Endodermal cell (in vitro differentiated cells): ENCODE data around the gene SUPT3H. TPM values are rescaled to one million over a fixed set of nuclear protein-coding genes. Genes with fewer than 3 reads are reported as not detected.

Experiments
- DNase-seq: peaks from one replicate; pipeline ENCODE4 v3.0.0-alpha.2; 2017
- H3K27ac ChIP-seq: 2 replicates; pipeline ENCODE4 v1.5.1; 2013; ENCODE audit warnings: mild to moderate bottlenecking, low read depth, low read length, moderate library complexity
- H3K27me3 ChIP-seq: 2 replicates; pipeline ENCODE4 v1.6.1; 2013; ENCODE audit warnings: mild to moderate bottlenecking, low read length, moderate library complexity; ENCODE audit not compliant: insufficient read depth, control insufficient read depth, poor library complexity, severe bottlenecking
- H3K36me3 ChIP-seq: 2 replicates; pipeline ENCODE4 v1.7.0; 2013; ENCODE audit warnings: mild to moderate bottlenecking, low read length, moderate library complexity; ENCODE audit not compliant: control insufficient read depth, insufficient read depth
- H3K4me1 ChIP-seq: one replicate; pipeline ENCODE4 v1.7.0; 2013; ENCODE audit warnings: low read length; ENCODE audit not compliant: control insufficient read depth, insufficient read depth
- H3K4me3 ChIP-seq: 2 replicates; pipeline ENCODE4 v1.5.1; 2013; ENCODE audit warnings: mild to moderate bottlenecking, low read length, moderate library complexity
- H3K9ac ChIP-seq: 2 replicates; pipeline ENCODE4 v1.6.1; 2013; ENCODE audit warnings: mild to moderate bottlenecking, low read length, moderate library complexity; ENCODE audit not compliant: poor library complexity, severe bottlenecking; ENCODE audit errors: extremely low read depth
- H3K9me3 ChIP-seq: 2 replicates; pipeline ENCODE4 v1.6.1; 2013; ENCODE audit warnings: mild to moderate bottlenecking, low read length, moderate library complexity; ENCODE audit not compliant: control insufficient read depth
- H3K27ac Mint-ChIP-seq: 2 replicates; pipeline ENCODE4 v1.8.0; 2020; ENCODE audit warnings: mixed read lengths
- H3K27me3 Mint-ChIP-seq: 2 replicates; pipeline ENCODE4 v1.8.0; 2021; ENCODE audit warnings: mild to moderate bottlenecking, mixed read lengths; ENCODE audit not compliant: insufficient read depth
- H3K36me3 Mint-ChIP-seq: 2 replicates; pipeline ENCODE4 v1.8.0; 2020; ENCODE audit warnings: low read depth, mixed read lengths
- H3K4me1 Mint-ChIP-seq: 2 replicates; pipeline ENCODE4 v1.8.0; 2020; ENCODE audit warnings: mixed read lengths
- H3K4me3 Mint-ChIP-seq: 2 replicates; pipeline ENCODE4 v1.8.0; 2020; ENCODE audit warnings: mild to moderate bottlenecking, moderate library complexity, mixed read lengths
- H3K9me3 Mint-ChIP-seq: 2 replicates; pipeline ENCODE4 v1.8.0; 2020; ENCODE audit warnings: mild to moderate bottlenecking, mixed read lengths
- WGBS, 2 experiments: methylation state at CpG; one replicate each; pipeline versions ENCODE4 v1.1.5 to v1.1.7; 2013; ENCODE audit warnings: missing lambda C conversion rate in 2 of 2, mixed read lengths in 1 of 2; ENCODE audit not compliant: insufficient coverage in 1 of 2, insufficient read length in 1 of 2; 5-methylcytosine and 5-hydroxymethylcytosine counted together
- total RNA-seq, 2 donors: library from RNA; stranded (reverse); fragmentation: NEBNext Ultra II Directional in 1 of 2; extraction: Animal tissue kit (Norgen Biotek cat#: 25700) in 1 of 2; gene quantifications; 2 replicates in 1 of 2; 3 replicates in 1 of 2; pipeline ENCODE4 v1.2.1, GENCODE V29; 2021
- TF ChIP-seq, protein P1 (sequence below): fragments of 200-600 bp; sonication (generic); conservative IDR thresholded peaks from 2 replicates; pipeline ENCODE4 v1.5.0; 2021; ENCODE audit warnings: antibody characterized with exemption, mild to moderate bottlenecking

The SUPT3H gene
- total RNA-seq, 2 donors from 2014 or later, result 32.4 to 34.7 TPM

GRCh38 chr6:45305546-45305945 lies 72.2 kb downstream of the SUPT3H start:
- Histone ChIP-seq H3K27me3 (no peaks in the 10 kb centered on the region), H3K9ac (no peak overlapping the region), H3K27ac (no peak overlapping the region), H3K4me3 (no peak overlapping the region), H3K4me1 (no peaks in the 10 kb centered on the region), H3K36me3 (peaks cover 5% of the 10 kb centered on the region), H3K9me3 (peaks cover 65% of the 10 kb centered on the region)
- Mint-ChIP-seq H3K36me3 (peaks cover 49% of the 10 kb centered on the region), H3K27me3 (no peaks in the 10 kb centered on the region), H3K27ac (no peak overlapping the region), H3K9me3 (peaks cover 53% of the 10 kb centered on the region), H3K4me1 (peaks cover 14% of the 10 kb centered on the region), H3K4me3 (no peak overlapping the region)
- 63 to 87% methylated on average over 1 of the region's 1 CpG for WGBS, 2 experiments
- TF ChIP-seq, protein P1, sequence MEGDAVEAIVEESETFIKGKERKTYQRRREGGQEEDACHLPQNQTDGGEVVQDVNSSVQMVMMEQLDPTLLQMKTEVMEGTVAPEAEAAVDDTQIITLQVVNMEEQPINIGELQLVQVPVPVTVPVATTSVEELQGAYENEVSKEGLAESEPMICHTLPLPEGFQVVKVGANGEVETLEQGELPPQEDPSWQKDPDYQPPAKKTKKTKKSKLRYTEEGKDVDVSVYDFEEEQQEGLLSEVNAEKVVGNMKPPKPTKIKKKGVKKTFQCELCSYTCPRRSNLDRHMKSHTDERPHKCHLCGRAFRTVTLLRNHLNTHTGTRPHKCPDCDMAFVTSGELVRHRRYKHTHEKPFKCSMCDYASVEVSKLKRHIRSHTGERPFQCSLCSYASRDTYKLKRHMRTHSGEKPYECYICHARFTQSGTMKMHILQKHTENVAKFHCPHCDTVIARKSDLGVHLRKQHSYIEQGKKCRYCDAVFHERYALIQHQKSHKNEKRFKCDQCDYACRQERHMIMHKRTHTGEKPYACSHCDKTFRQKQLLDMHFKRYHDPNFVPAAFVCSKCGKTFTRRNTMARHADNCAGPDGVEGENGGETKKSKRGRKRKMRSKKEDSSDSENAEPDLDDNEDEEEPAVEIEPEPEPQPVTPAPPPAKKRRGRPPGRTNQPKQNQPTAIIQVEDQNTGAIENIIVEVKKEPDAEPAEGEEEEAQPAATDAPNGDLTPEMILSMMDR, result no peak
- DNase-seq, result no peak

DNA sequence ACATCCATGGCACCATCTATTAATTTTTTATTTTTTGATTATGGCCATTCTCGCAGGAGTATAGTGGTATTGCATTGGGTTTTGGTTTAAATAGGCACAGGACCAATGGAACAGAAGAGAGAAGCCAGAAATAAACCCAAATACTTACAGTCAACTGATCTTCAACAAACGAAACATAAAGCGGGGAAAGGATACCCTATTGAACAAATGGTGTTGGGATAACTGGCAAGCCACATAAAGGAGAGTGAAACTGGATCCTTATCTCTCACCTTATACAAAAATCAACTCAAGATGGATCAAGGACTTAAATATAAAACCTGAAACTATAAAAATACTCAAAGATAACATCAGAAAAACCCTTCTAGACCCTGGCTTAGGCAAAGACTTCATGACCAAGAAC lies 74.9 kb downstream of the SUPT3H start:
- Mint-ChIP-seq H3K9me3 (peaks cover 33% of the 10 kb centered on the region), H3K27ac (no peak overlapping the region), H3K4me3 (no peak overlapping the region), H3K27me3 (no peaks in the 10 kb centered on the region), H3K36me3 (peaks cover 30% of the 10 kb centered on the region), H3K4me1 (peaks cover 12% of the 10 kb centered on the region)
- no peak overlapping the region for H3K27ac ChIP-seq
- no peak for DNase-seq
- H3K36me3 ChIP-seq, result peaks cover 8% of the 10 kb centered on the region
- no peaks in the 10 kb centered on the region for H3K4me1 ChIP-seq
- TF ChIP-seq, protein P1, result no peak
- H3K9ac ChIP-seq, result no peak overlapping the region
- no peak overlapping the region for H3K4me3 ChIP-seq
- 93% methylated on average over 2 of the region's 3 CpGs; no CpG with 5 or more reads in 1 of the 2 experiments for WGBS, 2 experiments
- H3K27me3 ChIP-seq, result no peaks in the 10 kb centered on the region
- H3K9me3 ChIP-seq, result peaks cover 41% of the 10 kb centered on the region

GRCh38 chr6:45301348-45302142 lies 76.2 kb downstream of the SUPT3H start:
- Histone ChIP-seq H3K27me3 (no peaks in the 10 kb centered on the region), H3K27ac (no peak overlapping the region), H3K4me1 (no peaks in the 10 kb centered on the region), H3K9ac (no peak overlapping the region), H3K4me3 (no peak overlapping the region), H3K36me3 (peaks cover 8% of the 10 kb centered on the region), H3K9me3 (peaks cover 28% of the 10 kb centered on the region)
- DNase-seq, result no peak
- Mint-ChIP-seq H3K27me3 (no peaks in the 10 kb centered on the region), H3K9me3 (peaks cover 20% of the 10 kb centered on the region), H3K27ac (no peak overlapping the region), H3K4me3 (no peak overlapping the region), H3K36me3 (peaks cover 19% of the 10 kb centered on the region), H3K4me1 (peaks cover 12% of the 10 kb centered on the region)
- TF ChIP-seq, protein P1, result no peak
- 75% methylated on average over 2 to 3 of the region's 3 CpGs for WGBS, 2 experiments
